Activated B cell treated with CpG ODN at 0.5 μM for 24 hours (primary cell): ENCODE data around the gene PDK2. TPM values are rescaled to one million over a fixed set of nuclear protein-coding genes. Genes with fewer than 3 reads are reported as not detected.

Experiments used
- ATAC-seq: fragments of 200-7000 bp; cut with Tn5 transposase; one replicate; pipeline ENCODE4 v1.10.0; 2021; ENCODE audit warnings: low read depth, mild to moderate bottlenecking, moderate library complexity
- CTCF ChIA-PET: fragments of 350-600 bp; sonication (Branson Sonifier 250); formaldehyde crosslinking; loops from one replicate; lab custom pipeline; 2021; ENCODE audit warnings: antibody characterized with exemption; lab: Charles Lee
- POLR2A ChIA-PET: fragments of 350-600 bp; sonication (Branson Sonifier 250); formaldehyde crosslinking; loops from one replicate; lab custom pipeline; 2021; ENCODE audit warnings: antibody characterized with exemption; lab: Charles Lee
- DNase-seq: peaks from one replicate; pipeline ENCODE4 v3.0.0; 2022
- H3K27ac Mint-ChIP-seq: one replicate; pipeline ENCODE4 v1.8.0; 2020; ENCODE audit warnings: mixed read lengths
- H3K27me3 Mint-ChIP-seq: one replicate; pipeline ENCODE4 v1.8.0; 2021; ENCODE audit warnings: mixed read lengths
- H3K36me3 Mint-ChIP-seq: one replicate; pipeline ENCODE4 v1.8.0; 2021; ENCODE audit warnings: low read depth, mixed read lengths
- H3K4me1 Mint-ChIP-seq: one replicate; pipeline ENCODE4 v1.8.0; 2021; ENCODE audit warnings: mixed read lengths
- H3K4me3 Mint-ChIP-seq: one replicate; pipeline ENCODE4 v1.8.0; 2020; ENCODE audit warnings: mild to moderate bottlenecking, mixed read lengths
- H3K9me3 Mint-ChIP-seq: one replicate; pipeline ENCODE4 v1.8.0; 2020; ENCODE audit warnings: mixed read lengths
- intact Hi-C: fragments of 100-400 bp; cut with micrococcal nuclease; formaldehyde crosslinking; loops from one replicate; pipeline ENCODE4 v1.15.1; 2024
- total RNA-seq: library from RNA; stranded (reverse); gene quantifications from 2 replicates; pipeline ENCODE4 v1.2.3, GENCODE V29; 2022
- TF ChIP-seq, protein P1 (sequence below): fragments of 200-600 bp; IDR thresholded peaks from one replicate; pipeline ENCODE4 v1.8.0; 2022; ENCODE audit warnings: antibody characterized with exemption, mild to moderate bottlenecking

PDK2 gene
- total RNA-seq, 1 donor from 2014 or later = 15.9 TPM

DNA sequence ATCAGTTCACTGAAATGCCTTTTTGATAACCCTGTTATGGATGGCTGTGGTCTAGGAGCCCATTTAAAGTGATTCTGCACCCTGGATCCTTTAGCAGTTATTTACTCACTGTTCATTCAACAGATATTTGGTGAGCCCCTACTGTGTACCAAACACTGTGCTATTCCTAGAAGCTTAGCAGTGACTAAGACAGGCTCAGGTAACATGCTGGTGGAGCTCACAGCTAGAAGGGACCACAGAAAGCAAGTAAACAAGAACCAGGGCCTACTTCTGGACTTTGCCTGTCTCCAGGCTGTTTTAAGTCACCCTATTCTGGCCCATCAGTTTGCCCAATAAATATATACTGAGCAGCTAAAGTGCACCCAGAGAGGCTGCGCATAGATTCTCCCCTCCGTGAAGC is 28.2 kb upstream of the PDK2 start:
- intact Hi-C loops = no loop called here
- no peak for DNase-seq
- no peaks in the 10 kb centered on the region for H3K4me1 Mint-ChIP-seq
- no peaks in the 10 kb centered on the region for H3K9me3 Mint-ChIP-seq
- H3K27ac Mint-ChIP-seq = no peak overlapping the region
- ChIA-PET CTCF (interaction anchor here (0.7 to 1.7 kb wide), 3 partner anchors 21 to 103 kb away, joined by 4 read pairs; no protein-coding TSS in a partner anchor), POLR2A (no interaction called here)
- H3K4me3 Mint-ChIP-seq = no peak overlapping the region
- H3K36me3 Mint-ChIP-seq = peaks cover 9% of the 10 kb centered on the region
- TF ChIP-seq, protein P1, sequence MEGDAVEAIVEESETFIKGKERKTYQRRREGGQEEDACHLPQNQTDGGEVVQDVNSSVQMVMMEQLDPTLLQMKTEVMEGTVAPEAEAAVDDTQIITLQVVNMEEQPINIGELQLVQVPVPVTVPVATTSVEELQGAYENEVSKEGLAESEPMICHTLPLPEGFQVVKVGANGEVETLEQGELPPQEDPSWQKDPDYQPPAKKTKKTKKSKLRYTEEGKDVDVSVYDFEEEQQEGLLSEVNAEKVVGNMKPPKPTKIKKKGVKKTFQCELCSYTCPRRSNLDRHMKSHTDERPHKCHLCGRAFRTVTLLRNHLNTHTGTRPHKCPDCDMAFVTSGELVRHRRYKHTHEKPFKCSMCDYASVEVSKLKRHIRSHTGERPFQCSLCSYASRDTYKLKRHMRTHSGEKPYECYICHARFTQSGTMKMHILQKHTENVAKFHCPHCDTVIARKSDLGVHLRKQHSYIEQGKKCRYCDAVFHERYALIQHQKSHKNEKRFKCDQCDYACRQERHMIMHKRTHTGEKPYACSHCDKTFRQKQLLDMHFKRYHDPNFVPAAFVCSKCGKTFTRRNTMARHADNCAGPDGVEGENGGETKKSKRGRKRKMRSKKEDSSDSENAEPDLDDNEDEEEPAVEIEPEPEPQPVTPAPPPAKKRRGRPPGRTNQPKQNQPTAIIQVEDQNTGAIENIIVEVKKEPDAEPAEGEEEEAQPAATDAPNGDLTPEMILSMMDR = no peak
- no peak for ATAC-seq
- peaks cover 3% of the 10 kb centered on the region for H3K27me3 Mint-ChIP-seq

DNA sequence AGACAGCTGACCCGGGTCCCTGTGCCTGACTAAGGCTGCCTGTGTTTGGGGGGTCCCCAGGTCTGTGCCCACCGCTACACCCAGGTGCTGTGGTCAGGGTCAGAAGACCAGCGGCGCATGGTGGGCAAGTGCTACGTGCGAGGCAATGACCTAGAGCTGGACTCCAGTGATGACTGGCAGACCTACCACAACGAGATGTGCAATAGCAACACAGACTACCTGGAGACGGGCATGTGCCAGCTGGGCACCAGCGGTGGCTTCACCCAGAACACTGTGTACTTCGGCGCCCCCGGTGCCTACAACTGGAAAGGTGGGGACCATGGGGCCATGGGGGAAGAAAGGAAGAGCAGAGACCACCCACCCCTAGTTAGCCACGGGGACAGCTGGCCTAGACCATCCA is 27.2 kb upstream of the PDK2 start:
- CTCF ChIA-PET = interaction anchor here (1.2 to 1.7 kb wide), 2 partner anchors 20 to 26 kb away, joined by 4 read pairs; no protein-coding TSS in a partner anchor
- intact Hi-C loops = no loop called here
- TF ChIP-seq, protein P1 = no peak
- DNase-seq (no peak), ATAC-seq (no peak)
- no peak overlapping the region for H3K27ac Mint-ChIP-seq
- H3K27me3 Mint-ChIP-seq = peaks cover 3% of the 10 kb centered on the region
- no peak overlapping the region for H3K4me3 Mint-ChIP-seq
- no peaks in the 10 kb centered on the region for H3K4me1 Mint-ChIP-seq
- H3K9me3 Mint-ChIP-seq = no peaks in the 10 kb centered on the region
- POLR2A ChIA-PET = no interaction called here
- H3K36me3 Mint-ChIP-seq = peaks cover 11% of the 10 kb centered on the region

DNA sequence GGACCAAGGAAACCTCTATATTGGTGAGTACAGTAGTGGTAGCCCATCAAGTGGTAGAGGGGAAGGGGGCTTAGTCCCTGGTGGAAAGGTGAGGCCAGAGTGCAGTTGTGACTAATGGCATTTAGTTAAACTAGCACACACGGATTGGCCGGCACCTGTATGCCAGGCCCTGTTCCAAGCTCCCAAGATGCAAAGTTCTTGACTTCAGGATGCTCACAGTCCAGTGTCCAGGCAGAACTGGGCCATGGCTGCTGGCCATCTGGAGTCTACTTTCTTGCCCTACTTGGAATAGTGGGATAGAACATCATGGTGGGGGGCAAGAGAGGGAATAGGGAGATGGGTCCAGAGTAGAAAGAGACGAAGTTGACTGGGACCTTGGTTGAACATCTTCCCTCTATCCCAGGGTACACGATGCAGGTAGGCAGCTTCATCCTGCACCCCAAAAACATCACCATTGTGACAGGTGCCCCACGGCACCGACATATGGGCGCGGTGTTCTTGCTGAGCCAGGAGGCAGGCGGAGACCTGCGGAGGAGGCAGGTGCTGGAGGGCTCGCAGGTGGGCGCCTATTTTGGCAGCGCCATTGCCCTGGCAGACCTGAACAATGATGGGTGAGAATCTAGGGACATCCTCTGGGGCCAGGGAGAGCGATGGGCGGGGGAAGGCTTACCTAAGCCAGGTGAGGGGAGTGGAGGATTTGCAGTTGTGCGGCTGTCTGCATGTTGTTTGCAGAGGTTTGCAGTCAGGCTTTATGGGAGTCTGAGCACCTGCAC is 24.1 kb upstream of the PDK2 start:
- ChIA-PET CTCF (no interaction called here), POLR2A (interaction anchor here (0.7 kb wide), 1 partner anchor 39 kb away, joined by 7 read pairs; no protein-coding TSS in a partner anchor)
- DNase-seq = no peak
- intact Hi-C loops = no loop called here
- TF ChIP-seq, protein P1 = no peak
- Mint-ChIP-seq H3K9me3 (no peaks in the 10 kb centered on the region), H3K27ac (no peak overlapping the region), H3K27me3 (no peaks in the 10 kb centered on the region), H3K4me3 (no peak overlapping the region), H3K36me3 (peaks cover 13% of the 10 kb centered on the region), H3K4me1 (no peaks in the 10 kb centered on the region)
- ATAC-seq = no peak

DNA sequence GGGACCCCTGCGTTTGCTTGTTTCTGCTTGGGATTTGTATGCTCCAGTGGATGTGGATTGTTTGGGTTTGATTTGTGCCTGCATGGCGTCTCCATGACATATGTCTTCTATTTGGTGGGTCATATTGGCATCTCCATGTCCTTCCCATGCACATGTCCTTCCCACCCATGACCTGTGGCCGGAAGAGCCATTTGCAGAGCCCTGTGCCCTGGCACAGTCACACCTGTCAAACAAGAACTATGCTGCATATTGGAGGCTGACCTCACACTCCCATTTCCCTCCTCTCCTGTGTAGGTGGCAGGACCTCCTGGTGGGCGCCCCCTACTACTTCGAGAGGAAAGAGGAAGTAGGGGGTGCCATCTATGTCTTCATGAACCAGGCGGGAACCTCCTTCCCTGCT is 23.5 kb upstream of the PDK2 start:
- Mint-ChIP-seq H3K27ac (no peak overlapping the region), H3K9me3 (no peaks in the 10 kb centered on the region), H3K4me3 (no peak overlapping the region), H3K27me3 (no peaks in the 10 kb centered on the region), H3K4me1 (no peaks in the 10 kb centered on the region), H3K36me3 (peaks cover 13% of the 10 kb centered on the region)
- ChIA-PET POLR2A (no interaction called here), CTCF (no interaction called here)
- intact Hi-C loops = no loop called here
- TF ChIP-seq, protein P1 = no peak
- DNase-seq = no peak
- ATAC-seq = no peak

DNA sequence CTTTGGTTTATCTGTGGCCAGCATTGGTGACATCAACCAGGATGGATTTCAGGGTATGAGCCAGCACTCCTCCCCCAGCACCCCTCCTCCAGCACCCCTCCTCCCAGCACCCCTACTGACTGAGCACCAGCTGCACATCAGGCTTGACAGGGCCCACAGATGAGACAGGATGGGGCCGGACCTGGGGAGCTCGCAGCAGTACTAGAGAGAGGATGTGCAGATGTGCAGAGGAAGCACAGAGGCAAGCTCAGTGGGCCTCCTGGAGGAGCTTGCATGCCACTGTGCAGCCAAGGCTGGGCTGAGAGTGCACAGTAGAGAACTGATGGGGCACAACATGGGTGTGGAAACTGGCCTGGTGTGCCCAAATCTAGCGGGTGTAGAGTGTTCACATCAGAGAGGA is 23.0 kb upstream of the PDK2 start:
- H3K4me1 Mint-ChIP-seq = no peaks in the 10 kb centered on the region
- intact Hi-C loops = no loop called here
- H3K36me3 Mint-ChIP-seq = peaks cover 13% of the 10 kb centered on the region
- H3K9me3 Mint-ChIP-seq = no peaks in the 10 kb centered on the region
- POLR2A ChIA-PET = no interaction called here
- H3K27ac Mint-ChIP-seq = no peak overlapping the region
- no peak overlapping the region for H3K4me3 Mint-ChIP-seq
- H3K27me3 Mint-ChIP-seq = no peaks in the 10 kb centered on the region
- CTCF ChIA-PET = no interaction called here
- DNase-seq (no peak), ATAC-seq (no peak)
- TF ChIP-seq, protein P1 = no peak
